ENCODE measurements around the gene PAH. TPM values are rescaled to one million over a fixed set of nuclear protein-coding genes. Genes with fewer than 3 reads are reported as not detected.

PAH gene
- total RNA-seq, 1 donor from 2014 or later: not detected

GRCh38 chr12:102806110-102806509 lies 110.9 kb downstream of the PAH start:
- Mint-ChIP-seq H3K4me1 (no peaks in the 10 kb centered on the region), H3K36me3 (no peaks in the 10 kb centered on the region)

GRCh38 chr12:102800565-102800964 lies 116.5 kb downstream of the PAH start:
- Mint-ChIP-seq H3K27me3 (ENCODE audit: low read depth) (peaks cover 20% of the 10 kb centered on the region), H3K9me3 (no peaks in the 10 kb centered on the region), H3K36me3 (no peaks in the 10 kb centered on the region), H3K4me1 (peaks cover 12% of the 10 kb centered on the region), H3K4me3 (no peak overlapping the region), H3K27ac (no peak overlapping the region)
- no peak for DNase-seq (ENCODE audit: low spot score in 2 of 2, unreplicated experiment in 2 of 2)
- TF ChIP-seq CTCF (IDR thresholded peaks at IDR 0.05; ENCODE audit: unreplicated experiment): no peak

More at GRCh38 chr12:102806110-102806509, 110.9 kb downstream of the PAH start:
- no peak for TF ChIP-seq CTCF (IDR thresholded peaks at IDR 0.05; ENCODE audit: unreplicated experiment)
- H3K4me3 Mint-ChIP-seq: no peak overlapping the region
- H3K27me3 Mint-ChIP-seq (ENCODE audit: low read depth): peaks cover under 1% of the 10 kb centered on the region
- no peaks in the 10 kb centered on the region for H3K9me3 Mint-ChIP-seq
- no peak for DNase-seq (ENCODE audit: low spot score in 2 of 2, unreplicated experiment in 2 of 2)
- H3K27ac Mint-ChIP-seq: no peak overlapping the region

- H3K27me3 Mint-ChIP-seq (ENCODE audit: low read depth): peaks cover 30% of the 10 kb centered on the region
- no peak for DNase-seq (ENCODE audit: low spot score in 2 of 2, unreplicated experiment in 2 of 2)
These were observed 117.8 kb downstream of the PAH start for GRCh38 chr12:102799229-102799628.

GRCh38 chr12:102797528-102797927 lies 119.5 kb downstream of the PAH start:
- no peak overlapping the region for H3K27ac Mint-ChIP-seq
- H3K4me1 Mint-ChIP-seq: peaks cover 18% of the 10 kb centered on the region
- DNase-seq (ENCODE audit: low spot score in 2 of 2, unreplicated experiment in 2 of 2): no peak
- no peak overlapping the region for H3K4me3 Mint-ChIP-seq
- peaks cover 43% of the 10 kb centered on the region for H3K27me3 Mint-ChIP-seq (ENCODE audit: low read depth)
- no peaks in the 10 kb centered on the region for H3K36me3 Mint-ChIP-seq
- no peak for TF ChIP-seq CTCF (IDR thresholded peaks at IDR 0.05; ENCODE audit: unreplicated experiment)
- H3K9me3 Mint-ChIP-seq: no peaks in the 10 kb centered on the region

More at GRCh38 chr12:102799229-102799628, 117.8 kb downstream of the PAH start:
- H3K27ac Mint-ChIP-seq: no peak overlapping the region
- H3K36me3 Mint-ChIP-seq: no peaks in the 10 kb centered on the region
- H3K4me1 Mint-ChIP-seq: peaks cover 18% of the 10 kb centered on the region
- no peak overlapping the region for H3K4me3 Mint-ChIP-seq
- TF ChIP-seq CTCF (IDR thresholded peaks at IDR 0.05; ENCODE audit: unreplicated experiment): no peak
- H3K9me3 Mint-ChIP-seq: no peaks in the 10 kb centered on the region

GRCh38 chr12:102793921-102794320 lies 123.1 kb downstream of the PAH start:
- Mint-ChIP-seq H3K36me3 (no peaks in the 10 kb centered on the region), H3K27me3 (ENCODE audit: low read depth) (peaks cover 48% of the 10 kb centered on the region), H3K9me3 (no peaks in the 10 kb centered on the region), H3K27ac (no peak overlapping the region), H3K4me1 (peaks cover 15% of the 10 kb centered on the region), H3K4me3 (no peak overlapping the region)
- no peak for DNase-seq (ENCODE audit: low spot score in 2 of 2, unreplicated experiment in 2 of 2)
- TF ChIP-seq CTCF (IDR thresholded peaks at IDR 0.05; ENCODE audit: unreplicated experiment): no peak

Other genes with a start within 250 kb of the PAH start
- gene ASCL1, start 40.4 kb upstream of the PAH start, total RNA-seq: not detected in 3 replicates

All from mesothelial cell of epicardium (in vitro differentiated cells).